Fibroblast of peridontal ligament (primary cell): ENCODE results near the gene FARP1.
"Not testable (repeated sequence)": the region's sequence is repeated elsewhere in the genome, so short reads cannot be mapped to it uniquely, and the experiment has no call there.

Experiments
- DNase-seq: peaks from one replicate; pipeline ENCODE4 v3.0.0-alpha.2; 2010; ENCODE audit errors: extremely low read depth

The FARP1 gene

GRCh38 chr13:98364647-98365046 is 221.8 kb downstream of the FARP1 start:
- no peak for DNase-seq

GRCh38 chr13:98365302-98365701 is 222.4 kb downstream of the FARP1 start:
- no peak for DNase-seq

- DNase-seq = no peak
Measured at GRCh38 chr13:98366010-98366409, 223.1 kb downstream of the FARP1 start.

GRCh38 chr13:98366443-98366842 is 223.5 kb downstream of the FARP1 start:
- DNase-seq = no peak

GRCh38 chr13:98366959-98367358 is 224.1 kb downstream of the FARP1 start:
- no peak for DNase-seq

GRCh38 chr13:98368019-98368418 is 225.1 kb downstream of the FARP1 start:
- DNase-seq = peak; percentile 88

- not testable (repeated sequence) for DNase-seq
Measured at GRCh38 chr13:98369520-98369919, 226.6 kb downstream of the FARP1 start.

DNA sequence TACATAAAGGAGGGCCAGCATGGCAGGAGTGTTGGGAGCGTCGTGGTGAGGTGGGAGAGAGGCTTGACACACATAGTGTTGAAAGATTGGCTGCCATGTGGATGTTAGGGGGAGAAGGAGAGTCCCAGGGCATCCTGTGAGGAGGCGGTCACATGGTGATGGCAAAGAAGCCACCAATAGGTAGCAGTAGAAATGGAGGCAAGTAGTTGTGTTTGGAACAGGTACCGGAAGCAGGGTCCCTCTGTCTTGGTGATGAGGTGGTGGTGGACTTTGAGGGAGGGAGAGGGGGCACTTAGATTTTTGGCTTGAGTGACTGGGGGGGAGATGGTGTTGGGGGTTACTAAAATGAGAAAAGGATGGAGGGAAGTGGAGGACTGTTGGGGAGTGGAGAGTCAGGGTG is 227.4 kb downstream of the FARP1 start:
- DNase-seq = no peak

DNA sequence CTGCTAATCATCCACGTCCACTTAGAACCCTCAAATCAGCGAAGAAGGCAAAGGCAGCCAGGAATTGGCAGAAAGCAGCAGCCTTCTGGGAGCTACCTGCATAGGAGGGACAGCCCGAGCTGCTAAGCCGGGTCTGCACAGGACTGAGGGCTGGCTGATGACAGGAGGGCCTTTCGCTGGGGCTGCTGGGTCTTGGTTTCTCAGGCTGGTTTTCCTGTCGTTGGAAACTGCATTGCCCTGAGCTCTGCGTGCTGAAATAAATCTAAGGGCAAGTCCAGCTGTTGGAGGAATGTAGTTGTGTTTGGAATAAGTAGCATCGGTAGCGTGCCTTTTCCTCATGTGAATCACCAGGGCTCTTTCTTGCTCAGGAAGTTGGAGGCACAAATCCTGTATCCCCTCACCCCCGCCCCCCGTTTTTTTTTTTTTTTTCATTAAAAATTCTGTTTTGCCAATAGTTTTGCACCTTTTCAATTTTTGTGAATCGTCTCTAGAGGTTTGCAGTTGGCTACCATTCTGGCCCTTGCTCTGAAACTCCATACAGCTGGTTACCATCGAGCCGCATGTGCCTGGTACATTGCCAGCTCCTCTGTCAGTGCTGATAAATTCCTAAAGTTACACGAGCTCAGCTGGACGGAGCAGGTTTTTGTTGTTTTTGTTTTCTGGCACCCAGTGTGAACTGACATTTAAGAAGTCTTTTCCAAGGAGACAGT is 228.1 kb downstream of the FARP1 start:
- peak; percentile 92 for DNase-seq

DNA sequence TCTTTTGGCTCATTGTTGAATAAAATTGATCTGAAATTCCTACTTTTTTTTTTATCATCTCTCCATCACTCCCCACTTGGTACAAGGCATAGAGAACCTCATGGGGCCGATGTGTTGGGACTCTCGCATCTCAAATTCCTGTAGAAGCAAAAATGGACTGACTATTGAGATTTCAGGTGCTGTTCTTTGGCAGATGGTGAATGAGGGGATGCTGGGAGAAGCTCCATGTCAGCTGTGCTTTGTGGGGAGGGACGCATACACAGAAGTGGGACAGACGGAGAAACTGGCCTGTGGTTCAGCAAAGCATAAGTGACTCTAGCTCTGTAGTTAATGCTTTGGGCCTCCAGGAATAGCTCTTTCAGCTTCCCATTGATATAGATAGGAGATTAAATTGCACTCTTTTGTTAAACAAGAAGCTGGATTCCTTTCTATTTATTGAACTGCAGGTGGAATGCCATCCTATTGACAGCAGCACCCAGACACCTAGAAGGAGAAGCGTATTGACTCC is 228.7 kb downstream of the FARP1 start:
- DNase-seq = no peak

DNA sequence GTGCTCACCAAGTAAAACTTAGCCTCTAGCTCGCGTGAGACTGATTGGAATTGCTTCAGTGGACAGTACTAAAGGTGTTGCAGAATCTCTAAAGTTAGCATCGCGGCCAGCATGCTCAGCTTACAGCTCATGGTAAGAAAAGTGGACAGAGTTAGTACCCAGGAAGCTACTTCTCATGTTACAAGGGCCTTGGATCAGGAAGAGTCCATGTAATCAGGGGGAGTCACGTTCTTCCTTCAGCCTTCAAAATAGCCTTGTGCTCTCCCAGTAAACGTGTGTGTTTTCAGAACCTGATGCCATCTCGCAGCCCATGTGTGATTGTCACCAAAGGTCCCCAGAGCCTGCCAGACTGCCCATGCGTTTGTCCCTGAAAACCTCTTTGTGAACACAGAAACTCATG is 230.0 kb downstream of the FARP1 start:
- DNase-seq = no peak

DNA sequence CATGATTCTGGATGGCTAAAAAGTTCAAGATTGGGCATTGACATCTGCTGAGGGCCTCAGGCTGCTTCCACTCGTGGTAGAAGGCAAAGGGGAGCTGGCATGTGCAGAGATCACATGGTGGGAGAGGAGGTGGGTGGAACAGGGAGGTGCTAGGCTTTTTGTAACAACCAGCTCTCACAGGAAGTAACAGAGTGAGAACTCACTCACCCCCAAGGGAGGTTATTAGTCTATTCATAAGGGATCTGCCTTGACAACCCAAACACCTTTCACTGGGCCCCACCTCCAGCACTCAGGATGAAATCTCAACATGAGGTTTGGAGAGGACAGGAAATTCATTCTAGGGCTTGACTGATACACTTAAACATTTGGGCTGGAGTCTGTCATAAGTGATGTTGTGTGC is 231.9 kb downstream of the FARP1 start:
- no peak for DNase-seq

DNA sequence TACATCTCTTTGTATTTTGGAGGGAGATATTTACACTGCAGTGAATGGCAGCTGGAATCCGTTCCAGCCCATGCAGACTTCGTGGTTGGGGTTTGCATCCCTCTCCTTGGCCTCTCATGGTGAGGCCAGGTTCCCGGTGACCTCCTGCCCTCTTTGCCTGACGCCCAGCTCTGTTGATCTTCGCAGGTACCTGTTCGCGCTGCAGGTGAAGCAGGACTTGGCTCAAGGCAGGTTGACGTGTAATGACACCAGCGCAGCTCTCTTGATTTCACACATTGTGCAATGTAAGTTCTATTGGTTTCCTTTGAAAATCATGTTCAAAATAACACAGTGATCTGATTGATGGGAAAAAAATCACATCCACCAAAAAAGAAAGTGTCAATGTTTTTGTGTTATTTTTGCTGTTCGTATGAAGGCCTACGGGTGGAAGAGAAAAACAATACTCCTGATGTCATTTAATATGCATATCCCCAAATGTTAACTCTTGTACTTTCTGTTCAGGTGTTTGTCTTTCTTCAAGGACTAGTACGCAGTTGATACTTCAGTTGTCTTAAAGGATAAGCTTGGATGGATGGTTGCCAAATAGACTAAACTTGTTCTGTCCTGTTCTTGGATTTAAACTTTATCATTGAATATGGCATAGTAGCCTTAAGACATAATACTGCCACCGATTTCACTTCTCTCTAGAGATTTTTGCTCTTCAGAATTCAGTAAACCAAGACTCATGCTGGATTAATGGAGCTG is 234.9 kb downstream of the FARP1 start:
- no peak for DNase-seq

DNA sequence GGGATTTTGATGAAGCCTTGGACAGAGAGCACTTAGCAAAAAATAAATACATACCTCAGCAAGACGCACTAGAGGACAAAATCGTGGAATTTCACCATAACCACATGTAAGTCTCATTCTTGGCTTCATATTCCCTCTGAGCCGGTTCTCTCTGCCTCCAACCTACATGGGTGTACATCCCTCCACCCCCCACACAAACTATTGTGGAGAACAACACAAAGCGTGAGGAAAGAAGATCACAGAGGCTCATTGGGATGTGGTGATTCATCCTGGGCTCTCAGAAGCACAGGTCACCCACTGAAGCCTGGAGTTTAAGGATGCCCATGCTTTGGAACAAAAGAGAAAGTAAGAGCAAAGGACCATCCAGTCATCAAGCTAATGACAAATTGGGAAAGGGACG is 241.8 kb downstream of the FARP1 start:
- peak; percentile 62 for DNase-seq

DNA sequence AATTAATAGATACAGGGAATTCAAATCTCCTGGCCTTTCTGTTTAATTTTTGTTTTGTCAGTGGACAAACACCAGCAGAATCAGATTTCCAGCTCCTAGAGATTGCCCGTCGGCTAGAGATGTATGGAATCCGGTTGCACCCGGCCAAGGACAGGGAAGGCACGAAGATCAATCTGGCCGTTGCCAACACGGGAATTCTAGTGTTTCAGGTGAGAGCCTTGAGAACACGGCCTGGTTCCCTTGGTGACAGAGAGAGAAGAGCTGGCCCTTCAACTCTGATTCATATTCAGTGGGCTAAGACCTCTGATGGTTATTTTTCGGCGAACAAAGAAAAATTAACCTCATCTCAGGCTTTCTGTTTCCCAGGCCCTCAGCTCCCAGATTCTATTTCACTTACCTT is 242.7 kb downstream of the FARP1 start:
- DNase-seq = no peak

DNA sequence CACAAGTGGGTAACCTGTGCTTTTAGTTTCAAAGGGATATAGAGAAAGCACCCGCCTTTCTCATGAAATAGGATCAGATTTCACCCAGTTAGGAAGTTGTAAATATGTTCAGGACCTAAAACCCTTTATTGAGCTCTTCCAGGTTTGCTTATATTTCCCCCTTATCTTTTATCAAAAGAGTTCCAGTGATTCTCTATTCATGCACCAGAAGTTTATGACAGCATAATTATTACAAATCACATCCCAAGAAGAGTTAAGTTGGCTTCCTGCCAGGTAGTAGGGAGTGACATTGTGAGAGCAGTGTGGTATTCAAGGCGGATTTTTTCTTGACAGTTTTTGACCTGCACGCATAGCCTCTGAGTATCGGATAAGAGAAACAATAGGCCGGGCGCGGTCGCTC is 243.7 kb downstream of the FARP1 start:
- DNase-seq = no peak

DNA sequence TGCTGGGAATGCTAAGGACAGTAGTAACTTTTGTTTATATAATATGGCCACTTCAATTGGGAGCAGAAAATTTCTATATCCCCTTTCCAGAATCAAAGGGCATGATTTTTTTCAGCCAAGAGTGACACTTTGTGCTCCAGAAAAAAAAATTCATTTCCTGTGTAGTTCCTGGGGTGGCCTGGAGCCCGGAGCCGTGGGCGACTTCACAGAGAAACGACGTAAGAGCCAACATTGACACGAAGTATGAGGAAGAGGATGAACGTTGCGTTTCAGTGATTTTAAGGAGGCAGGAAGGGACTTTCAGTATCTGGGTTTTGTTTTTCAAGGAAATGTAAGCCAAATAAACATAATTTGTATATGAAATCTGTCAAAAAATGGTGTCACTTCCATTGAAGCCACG is 246.4 kb downstream of the FARP1 start:
- no peak for DNase-seq

DNA sequence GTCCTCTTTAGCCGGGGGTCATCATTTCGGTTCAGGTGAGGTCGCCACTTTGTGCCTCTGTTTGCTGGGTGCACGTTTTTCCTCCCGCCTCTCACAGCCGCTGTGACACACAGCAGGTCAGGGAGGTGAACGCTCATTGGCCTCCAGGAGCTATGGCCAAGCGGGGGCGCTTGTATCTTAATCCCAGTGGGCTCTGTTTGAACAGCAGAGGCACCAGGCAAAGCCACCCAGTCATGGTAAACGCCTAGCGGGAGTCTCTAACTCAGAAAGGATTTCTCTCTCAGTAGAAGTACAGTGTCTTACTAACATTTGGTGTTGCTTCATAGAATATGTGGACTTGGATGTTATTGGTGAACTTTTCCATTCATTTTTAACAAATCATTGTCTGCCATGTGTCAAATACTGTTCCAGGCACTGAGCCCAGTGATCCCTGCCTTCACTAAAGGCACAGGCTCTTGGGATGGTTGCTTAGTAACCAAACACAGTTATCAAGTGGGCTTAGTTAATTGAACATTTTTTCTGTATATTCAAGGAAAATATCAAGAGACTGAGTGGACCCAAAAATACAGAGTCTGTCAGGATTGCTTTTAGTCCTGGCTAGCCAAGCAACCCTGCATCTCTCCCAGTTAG is 247.3 kb downstream of the FARP1 start:
- peak; percentile 46 for DNase-seq

GRCh38 chr13:98393873-98394272 is 251.0 kb downstream of the FARP1 start:
- peak; percentile 14 for DNase-seq

GRCh38 chr13:98394820-98395510 is 252.1 kb downstream of the FARP1 start:
- DNase-seq = no peak

DNA sequence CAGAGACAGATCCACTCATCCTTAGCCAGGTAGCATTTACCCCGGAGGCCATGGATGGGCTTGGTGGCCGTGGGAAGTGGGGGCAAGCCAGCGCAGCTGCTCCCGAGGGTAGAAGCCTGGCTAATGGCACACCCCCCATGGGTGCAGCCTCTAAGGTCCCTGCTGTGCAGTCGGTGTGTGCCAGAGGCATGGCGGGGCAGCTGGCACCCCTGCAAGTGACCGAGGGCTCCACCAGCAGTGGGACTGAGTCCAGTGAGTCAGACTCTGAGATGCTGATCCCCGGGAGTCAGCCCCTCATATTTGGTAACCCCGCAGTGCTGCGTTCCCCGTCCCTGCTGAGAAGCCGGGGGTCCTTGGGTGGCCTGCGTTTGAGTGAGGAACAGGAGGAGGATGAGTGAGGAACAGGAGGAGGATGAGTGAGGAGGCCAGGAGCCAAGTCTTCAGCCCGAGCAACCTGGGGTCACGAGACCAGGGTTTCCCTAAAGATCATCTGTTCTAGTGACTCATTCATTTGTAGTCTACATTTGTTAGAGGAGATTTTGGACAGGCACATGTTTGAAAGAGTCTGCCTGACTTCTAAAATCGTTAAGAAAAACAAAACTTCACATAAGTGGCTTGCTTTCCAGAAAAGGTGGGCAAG is 253.3 kb downstream of the FARP1 start:
- peak; percentile 9 for DNase-seq

- DNase-seq = peak; percentile 73
Measured at GRCh38 chr13:98397221-98397620, 254.3 kb downstream of the FARP1 start.
